Fibroblast of skin of left biceps (primary cell): ENCODE data around the gene MRPS22.
A peak's percentile ranks its signal among the peaks of the same experiment; 100 is the strongest.
"Not testable (repeated sequence)": the region's sequence is repeated elsewhere in the genome, so short reads cannot be mapped to it uniquely, and the experiment has no call there.

Experiments
- DNase-seq, 2 experiments: peaks; one replicate each; pipeline ENCODE4 v3.0.0-alpha.2; 2013; ENCODE audit warnings: low read depth in 2 of 2

Gene MRPS22

GRCh38 chr3:139311557-139311956 lies 32.3 kb upstream of the MRPS22 start:
- DNase-seq, result no peak

DNA sequence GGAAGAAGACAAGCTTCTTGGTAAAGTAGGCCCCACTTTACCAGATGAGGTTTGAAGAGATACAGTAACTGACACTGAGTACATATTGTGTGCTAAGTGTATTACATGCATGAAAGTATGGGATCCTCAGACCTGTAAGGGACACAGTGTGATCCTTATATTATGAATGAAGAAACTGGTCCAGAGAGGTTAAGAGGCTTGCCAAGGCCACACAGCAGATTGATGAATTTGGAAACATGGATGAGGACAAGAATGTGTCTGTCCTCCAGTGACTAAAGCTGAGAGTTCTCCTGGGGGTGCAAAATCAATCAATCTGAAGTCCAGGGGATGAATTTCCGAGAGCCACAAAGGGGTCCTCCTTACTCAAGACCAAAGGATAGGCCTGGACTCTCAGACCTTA lies 31.4 kb upstream of the MRPS22 start:
- DNase-seq, result no peak

DNA sequence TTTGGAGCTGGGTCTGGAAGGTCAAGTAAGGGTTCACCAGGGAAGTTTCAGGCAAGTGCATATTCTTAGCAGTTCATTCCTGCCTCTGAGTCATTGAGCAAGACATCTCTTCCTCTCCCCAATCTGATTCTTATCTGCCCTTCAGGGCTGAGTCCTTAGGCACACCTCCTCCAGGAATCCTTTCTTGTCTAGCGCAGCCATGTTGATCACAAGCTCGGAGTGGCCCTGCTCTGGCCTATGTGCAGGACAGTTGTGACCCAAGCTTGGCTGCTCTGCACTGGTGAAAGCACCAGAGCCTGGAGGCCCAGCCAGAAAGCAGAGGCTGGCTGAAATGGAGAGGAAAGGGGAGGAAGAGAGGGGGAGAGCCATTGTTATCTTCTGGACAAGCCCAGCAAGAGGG lies 30.9 kb upstream of the MRPS22 start:
- no peak for DNase-seq

GRCh38 chr3:139313921-139314320 lies 29.9 kb upstream of the MRPS22 start:
- DNase-seq, result no peak

DNA sequence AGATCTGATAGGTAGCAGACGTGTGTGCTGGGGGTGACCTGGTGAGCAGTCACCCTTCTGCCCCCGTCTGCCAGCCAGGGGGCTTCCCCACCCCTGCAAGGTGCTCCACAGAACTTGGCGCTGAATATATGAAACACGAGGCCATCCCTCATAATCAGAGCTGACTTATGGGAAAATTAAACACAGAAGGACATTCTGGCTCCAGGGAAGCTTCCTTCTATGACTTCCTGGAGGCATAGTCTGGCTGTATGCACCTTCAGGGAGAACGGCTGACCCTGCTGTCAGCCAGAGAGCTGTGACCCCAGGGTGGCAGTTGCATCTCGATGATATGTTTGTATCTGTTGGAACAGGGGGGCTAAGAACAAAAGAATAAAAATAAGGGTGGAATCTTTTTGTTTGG lies 26.6 kb upstream of the MRPS22 start:
- no peak for DNase-seq

- DNase-seq, result no peak
Observed at GRCh38 chr3:139317660-139318430, 26.0 kb upstream of the MRPS22 start.

DNA sequence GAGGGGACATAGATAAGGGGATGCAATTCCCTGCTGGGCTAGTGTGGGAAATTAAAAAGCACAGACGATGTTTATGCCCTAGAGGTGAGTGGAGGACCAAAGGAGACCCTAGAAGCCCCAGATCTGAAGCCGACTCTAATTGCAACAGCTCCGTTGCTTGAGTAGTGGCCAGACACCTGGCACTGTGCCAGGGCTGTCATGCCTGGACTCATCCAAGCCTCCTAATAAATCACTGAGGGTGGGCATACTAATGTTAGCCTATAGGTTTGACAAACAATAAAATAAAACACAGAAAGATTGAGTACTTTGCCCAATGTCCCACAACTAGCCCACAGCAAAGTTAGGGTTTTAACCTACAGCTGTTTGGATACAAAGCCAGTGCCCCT lies 25.4 kb upstream of the MRPS22 start:
- no peak for DNase-seq

GRCh38 chr3:139318826-139319225 lies 25.0 kb upstream of the MRPS22 start:
- DNase-seq, result no peak

GRCh38 chr3:139319428-139320402 lies 24.1 kb upstream of the MRPS22 start:
- no peak for DNase-seq

DNA sequence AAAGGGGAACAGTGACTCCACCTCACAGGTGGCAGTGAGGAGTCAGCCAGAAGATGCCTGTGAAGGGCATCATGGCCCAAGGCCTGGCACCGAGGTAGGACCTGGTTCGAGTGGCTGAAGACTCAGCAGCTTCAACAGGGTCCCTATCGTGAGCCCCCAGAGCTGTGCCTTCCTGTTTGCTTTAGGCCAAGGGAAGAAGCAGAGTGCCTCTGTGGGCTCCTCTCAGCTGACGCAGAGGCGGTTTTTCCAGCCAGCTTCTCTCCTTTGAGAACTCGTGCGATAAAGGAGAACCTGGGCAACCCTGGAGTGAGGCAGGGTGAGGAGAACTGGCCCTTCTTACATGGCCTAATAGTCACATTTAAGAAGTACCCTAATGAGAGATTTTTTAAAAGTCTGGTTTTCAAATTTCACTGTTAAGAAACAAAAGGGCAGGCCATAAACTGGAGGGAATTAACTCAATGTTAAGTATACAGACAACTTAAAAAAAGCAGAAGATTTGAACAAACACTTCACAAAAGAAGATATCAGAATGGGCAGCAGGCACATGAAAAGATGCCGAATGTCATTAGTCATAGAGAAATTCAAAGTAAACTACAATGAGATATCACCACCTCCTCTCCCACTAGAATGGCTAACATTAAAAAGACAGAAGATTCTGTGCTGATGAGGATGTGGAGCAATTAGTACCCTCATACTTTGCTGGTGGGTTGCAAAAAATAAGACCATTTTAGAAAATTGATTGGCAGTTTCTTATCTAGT lies 23.1 kb upstream of the MRPS22 start:
- no peak for DNase-seq

DNA sequence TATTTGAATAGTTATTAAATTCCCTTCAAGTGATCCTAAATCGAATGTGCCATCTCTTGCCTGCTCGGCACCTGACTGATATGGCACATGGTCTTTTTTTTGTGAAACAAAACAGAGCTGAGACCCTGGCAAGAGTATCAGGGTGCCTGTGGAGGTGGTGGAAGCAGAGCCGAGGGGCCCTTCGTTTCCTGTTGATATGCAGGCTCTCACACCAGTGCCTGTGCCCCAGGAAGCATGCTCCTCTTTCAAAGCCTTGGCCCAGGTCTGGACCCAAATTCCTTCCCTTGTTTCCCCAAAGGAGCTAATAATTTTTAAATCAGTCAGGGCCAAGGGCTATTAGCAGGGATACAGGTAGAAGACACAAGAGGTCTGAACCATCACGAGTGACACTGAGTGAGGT lies 21.5 kb upstream of the MRPS22 start:
- no peak for DNase-seq

- DNase-seq, result no peak
Observed at GRCh38 chr3:139323146-139323545, 20.7 kb upstream of the MRPS22 start.

DNA sequence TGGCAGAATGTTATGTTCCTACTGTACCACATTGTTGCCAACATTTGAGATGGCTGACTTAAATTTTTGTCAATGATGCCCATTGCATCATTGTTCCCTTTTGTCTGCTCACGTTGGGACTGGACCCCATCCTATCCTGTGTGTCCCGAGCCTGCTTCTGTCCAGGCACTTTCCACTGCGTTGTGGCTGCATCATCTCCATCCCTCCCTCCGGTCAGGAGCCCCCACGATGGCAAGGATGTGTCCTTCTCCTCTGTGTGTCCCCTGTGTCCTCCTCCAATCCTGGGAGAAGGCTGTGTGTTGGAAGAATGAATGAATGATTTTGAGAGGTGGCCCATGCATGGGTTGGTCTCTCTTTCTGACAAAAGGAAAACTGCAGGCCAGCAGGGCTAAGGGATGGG lies 19.4 kb upstream of the MRPS22 start:
- no peak for DNase-seq

DNA sequence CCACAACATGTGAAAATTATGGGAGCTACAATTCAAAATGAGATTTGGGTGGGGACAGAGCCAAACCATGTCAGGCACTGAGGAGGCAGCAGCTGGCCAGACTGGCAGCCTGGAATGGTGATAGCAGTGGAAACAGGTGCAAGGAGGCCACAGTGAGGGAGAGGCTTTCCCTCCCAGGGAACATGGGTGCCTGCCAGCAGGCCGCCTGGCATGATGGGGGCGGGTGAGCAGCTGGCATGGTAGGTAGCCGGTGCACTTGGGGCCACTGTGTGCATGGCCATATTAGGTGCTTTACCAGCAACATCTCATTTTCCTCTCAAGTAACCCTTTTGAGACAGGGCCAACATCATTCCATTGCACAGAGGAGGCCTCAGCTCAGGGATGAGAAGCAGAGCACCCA lies 18.3 kb upstream of the MRPS22 start:
- no peak for DNase-seq

GRCh38 chr3:139326131-139326530 lies 17.7 kb upstream of the MRPS22 start:
- no peak for DNase-seq

DNA sequence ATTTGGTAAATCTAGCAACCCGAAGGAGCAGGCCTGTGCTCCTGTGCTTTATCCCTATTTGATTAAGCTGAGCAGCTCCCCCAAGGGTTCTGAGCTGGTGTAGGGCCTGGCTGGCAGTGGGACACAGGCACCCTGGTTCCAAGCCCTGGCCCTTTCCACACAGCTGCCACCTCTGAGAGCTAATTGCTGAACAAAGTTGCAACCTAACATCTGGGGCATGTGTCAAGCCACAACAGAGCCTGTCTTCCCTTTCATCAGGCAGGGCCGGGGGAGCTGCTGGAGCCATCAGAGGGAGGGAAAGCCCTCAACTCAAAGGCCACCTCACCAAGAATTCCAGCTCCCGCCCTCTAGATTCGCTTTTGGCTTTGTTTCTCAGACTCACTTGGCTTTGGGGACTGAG lies 17.1 kb upstream of the MRPS22 start:
- no peak for DNase-seq

DNA sequence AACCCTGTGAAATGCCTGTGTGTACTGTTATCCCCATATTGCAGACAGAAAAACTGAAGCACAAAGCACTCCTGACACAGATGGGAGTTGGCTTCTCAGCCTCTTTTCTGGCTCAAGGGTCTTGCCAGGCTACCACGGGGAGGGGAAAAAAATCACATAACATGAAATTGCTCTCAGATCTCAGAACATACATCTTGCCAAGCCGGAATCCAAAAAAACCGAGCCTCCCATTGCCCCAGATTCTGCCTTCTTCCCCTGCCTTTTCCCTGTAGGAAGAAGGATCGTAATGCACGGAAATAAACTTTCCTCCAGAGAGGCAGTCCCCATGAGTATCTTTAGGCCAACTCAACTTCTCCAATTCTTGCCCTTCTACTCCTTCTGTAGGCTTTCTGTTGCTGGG lies 16.6 kb upstream of the MRPS22 start:
- no peak for DNase-seq

- no peak for DNase-seq
Observed at GRCh38 chr3:139327861-139328260, 16.0 kb upstream of the MRPS22 start.

- no peak for DNase-seq
Observed at GRCh38 chr3:139328356-139328755, 15.5 kb upstream of the MRPS22 start.

- DNase-seq, result peak; percentile 26 to 30
Observed at GRCh38 chr3:139329364-139329850, 14.4 kb upstream of the MRPS22 start.

DNA sequence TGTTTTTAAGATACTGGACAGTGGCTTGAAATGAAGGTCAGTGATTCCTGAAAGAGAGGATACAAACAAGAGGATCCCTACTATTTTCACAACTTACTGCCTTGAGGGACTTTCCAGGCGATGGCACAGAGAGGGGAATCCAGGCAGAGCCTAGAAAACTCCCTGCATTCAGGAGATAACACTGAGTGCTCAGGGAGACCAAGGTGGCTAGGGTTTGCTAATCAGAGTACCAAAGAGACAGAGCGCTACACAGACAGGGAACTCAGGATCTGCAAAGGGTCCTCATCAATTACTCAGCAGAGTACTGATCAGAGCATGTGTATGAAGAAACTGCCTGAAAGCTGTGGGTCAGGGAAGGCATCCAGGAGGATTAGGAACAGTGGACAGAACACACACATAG lies 11.7 kb upstream of the MRPS22 start:
- no peak for DNase-seq

- DNase-seq, result not testable (repeated sequence)
Observed at GRCh38 chr3:139334675-139335074, 9.1 kb upstream of the MRPS22 start.
